ENCODE data around the gene CMC1. TPM values are rescaled to one million over a fixed set of nuclear protein-coding genes. Genes with fewer than 3 reads are reported as not detected.
A peak's percentile ranks its signal among the peaks of the same experiment; 100 is the strongest.
"Not testable (repeated sequence)": the region's sequence is repeated elsewhere in the genome, so short reads cannot be mapped to it uniquely, and the experiment has no call there.

The CMC1 gene, protein sequence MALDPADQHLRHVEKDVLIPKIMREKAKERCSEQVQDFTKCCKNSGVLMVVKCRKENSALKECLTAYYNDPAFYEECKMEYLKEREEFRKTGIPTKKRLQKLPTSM
- total RNA-seq (2014; rRNA removed; shearing (Covaris generic)) (0.97 and 2.5 TPM in 2 replicates), polyA plus RNA-seq (2016; fragmentation: Nextera tagmentation; extraction: Ambion mirVana) (65.0 and 70.2 TPM in 2 replicates)

DNA sequence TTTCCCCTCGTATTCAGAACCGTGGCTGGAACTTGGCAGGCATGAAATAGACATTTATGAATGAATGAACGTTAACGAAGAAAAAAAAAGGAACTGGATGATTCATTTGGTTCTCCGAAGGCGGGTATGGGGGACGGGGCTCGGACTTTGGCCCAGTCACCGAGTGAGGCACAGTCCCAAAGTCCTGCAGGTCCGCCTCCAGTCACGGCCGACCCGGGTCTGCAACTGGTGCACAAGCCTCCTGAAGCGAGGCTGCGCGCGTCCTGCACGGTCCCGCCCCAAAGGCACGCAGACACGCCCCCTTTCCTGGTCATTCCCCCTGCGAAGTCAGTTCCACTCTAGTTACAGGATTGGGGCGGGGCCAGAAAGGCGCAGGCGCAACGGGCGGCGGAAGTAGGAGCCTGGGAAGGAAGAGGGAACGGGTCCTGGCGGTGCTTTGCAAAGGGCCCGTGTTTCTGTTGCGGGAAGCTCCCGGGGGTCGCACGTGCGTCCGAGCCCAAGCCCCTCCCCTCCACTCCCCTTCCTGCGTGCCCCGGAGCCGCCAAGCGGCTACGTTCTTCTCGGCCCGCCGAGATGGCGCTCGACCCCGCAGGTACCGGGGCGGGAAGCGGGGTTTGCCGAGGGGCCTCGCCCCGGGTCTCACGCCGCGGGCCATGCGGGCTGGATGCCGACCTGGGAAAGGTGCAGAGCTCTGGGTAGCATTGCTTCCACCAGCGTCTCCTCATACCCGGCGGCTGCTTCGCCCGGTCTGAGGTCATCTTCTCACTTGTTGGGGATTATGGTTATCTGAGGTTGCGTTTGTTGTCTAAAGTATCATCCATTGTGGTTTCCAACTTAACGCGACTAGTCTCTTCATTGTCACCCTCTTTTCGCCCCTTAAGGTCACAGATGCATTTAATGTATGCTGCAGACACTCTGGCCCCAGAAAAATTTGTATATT is at the start of gene CMC1:
CMC1 (plus strand) TSS at position 399 of the 940 bp plus-strand sequence; CDS start at position 574, 175 bp downstream.
- H3K9me2 ChIP-seq (ENCODE audit: insufficient read depth): no peaks in the 10 kb centered on the region
- no peaks in the 10 kb centered on the region for H3F3A ChIP-seq (ENCODE audit: insufficient read depth)
- no peaks in the 10 kb centered on the region for H4K20me1 ChIP-seq (ENCODE audit: insufficient read depth)
- H3K36me3 ChIP-seq (ENCODE audit: low read depth): no peaks in the 10 kb centered on the region
- peak within 1 kb of the TSS; percentile 96 for H3K4me2 ChIP-seq (ENCODE audit: unreplicated experiment)
- H3K9ac ChIP-seq: peak within 1 kb of the TSS; percentile 91
- no peak for TF ChIP-seq EZH2 (IDR thresholded peaks at IDR 0.05; ENCODE audit: insufficient read depth, poor library complexity, severe bottlenecking)
- TF ChIP-seq EZH2phosphoT487 (IDR thresholded peaks at IDR 0.05; ENCODE audit: insufficient read depth, low read depth): no peak
- H3K79me2 ChIP-seq (ENCODE audit: insufficient read depth): peaks cover 51% of the 10 kb centered on the region
- no peaks in the 10 kb centered on the region for H3K27me3 ChIP-seq (replicated peaks; ENCODE audit: insufficient read depth)
- WGBS, 2 experiments (ENCODE audit: low coverage in 1 of 2, low lambda C conversion rate in 2 of 2, missing lambda C conversion rate in 2 of 2): 1% methylated on average over 49 to 62 of the region's 68 CpGs
- peak within 1 kb of the TSS; percentile 97 for H2AFZ ChIP-seq
- in situ Hi-C loops (cut with MboI): no loop called here
- peak; percentile 99 for DNase-seq
- H3K4me1 ChIP-seq (ENCODE audit: insufficient read depth): peaks cover 5% of the 10 kb centered on the region; the same call in 1 of the 2 replicates
- no peaks in the 10 kb centered on the region for H3K9me3 ChIP-seq (ENCODE audit: low read depth)
- H3K27ac ChIP-seq: peak within 1 kb of the TSS; percentile 44
- peak within 1 kb of the TSS; percentile 92 for H3K4me3 ChIP-seq

DNA sequence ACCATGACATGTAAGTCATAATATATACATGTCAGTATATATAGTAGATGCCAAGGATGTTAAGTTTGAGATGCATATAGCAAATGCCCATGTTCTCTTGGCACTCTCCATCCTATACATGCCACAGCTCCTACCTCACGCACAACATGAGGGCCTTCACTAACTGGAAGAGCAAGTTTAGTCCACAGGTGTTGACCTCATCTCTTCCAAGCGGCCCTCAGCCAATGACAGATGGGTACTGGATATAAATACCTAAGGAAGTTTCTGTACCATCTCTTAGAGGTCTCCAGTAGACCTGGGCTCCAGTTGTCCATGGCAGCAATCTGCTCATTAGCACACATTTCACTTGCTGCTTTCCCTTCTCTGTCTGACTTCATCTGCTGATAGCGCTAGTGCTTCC is 43.3 kb upstream of the CMC1 start:
- H3K36me3 ChIP-seq (ENCODE audit: low read depth): no peaks in the 10 kb centered on the region
- TF ChIP-seq EZH2phosphoT487 (IDR thresholded peaks at IDR 0.05; ENCODE audit: insufficient read depth, low read depth): no peak
- no peak for TF ChIP-seq EZH2 (IDR thresholded peaks at IDR 0.05; ENCODE audit: insufficient read depth, poor library complexity, severe bottlenecking)
- 54 to 58% methylated on average over 3 of the region's 3 CpGs for WGBS, 2 experiments (ENCODE audit: low coverage in 1 of 2, low lambda C conversion rate in 2 of 2, missing lambda C conversion rate in 2 of 2)
- H3K4me1 ChIP-seq (ENCODE audit: insufficient read depth): no peaks in the 10 kb centered on the region
- H3K9me3 ChIP-seq (ENCODE audit: low read depth): no peaks in the 10 kb centered on the region
- DNase-seq: no peak
- in situ Hi-C loops (cut with MboI): no loop called here
- H3K4me3 ChIP-seq: no peak overlapping the region
- no peaks in the 10 kb centered on the region for H4K20me1 ChIP-seq (ENCODE audit: insufficient read depth)
- no peaks in the 10 kb centered on the region for H3K79me2 ChIP-seq (ENCODE audit: insufficient read depth)
- H3K9ac ChIP-seq: no peak overlapping the region
- H3F3A ChIP-seq (ENCODE audit: insufficient read depth): no peaks in the 10 kb centered on the region
- H3K4me2 ChIP-seq (ENCODE audit: unreplicated experiment): no peak overlapping the region
- no peaks in the 10 kb centered on the region for H3K9me2 ChIP-seq (ENCODE audit: insufficient read depth)
- no peak overlapping the region for H2AFZ ChIP-seq
- no peak overlapping the region for H3K27ac ChIP-seq
- no peaks in the 10 kb centered on the region for H3K27me3 ChIP-seq (replicated peaks; ENCODE audit: insufficient read depth)

GRCh38 chr3:28198974-28199373 is 42.4 kb upstream of the CMC1 start:
- TF ChIP-seq EZH2phosphoT487 (IDR thresholded peaks at IDR 0.05; ENCODE audit: insufficient read depth, low read depth) (no peak), EZH2 (IDR thresholded peaks at IDR 0.05; ENCODE audit: insufficient read depth, poor library complexity, severe bottlenecking) (no peak)
- no peaks in the 10 kb centered on the region for H4K20me1 ChIP-seq (ENCODE audit: insufficient read depth)
- no peak for DNase-seq
- no peaks in the 10 kb centered on the region for H3K9me3 ChIP-seq (ENCODE audit: low read depth)
- no peaks in the 10 kb centered on the region for H3F3A ChIP-seq (ENCODE audit: insufficient read depth)
- 48 to 49% methylated on average over 3 of the region's 3 CpGs for WGBS, 2 experiments (ENCODE audit: low coverage in 1 of 2, low lambda C conversion rate in 2 of 2, missing lambda C conversion rate in 2 of 2)
- in situ Hi-C loops (cut with MboI): no loop called here
- H2AFZ ChIP-seq: no peak overlapping the region
- no peak overlapping the region for H3K27ac ChIP-seq
- no peaks in the 10 kb centered on the region for H3K27me3 ChIP-seq (replicated peaks; ENCODE audit: insufficient read depth)
- no peak overlapping the region for H3K4me2 ChIP-seq (ENCODE audit: unreplicated experiment)
- H3K4me3 ChIP-seq: no peak overlapping the region
- no peak overlapping the region for H3K9ac ChIP-seq
- no peaks in the 10 kb centered on the region for H3K9me2 ChIP-seq (ENCODE audit: insufficient read depth)
- H3K4me1 ChIP-seq (ENCODE audit: insufficient read depth): no peaks in the 10 kb centered on the region
- H3K36me3 ChIP-seq (ENCODE audit: low read depth): no peaks in the 10 kb centered on the region
- H3K79me2 ChIP-seq (ENCODE audit: insufficient read depth): no peaks in the 10 kb centered on the region

GRCh38 chr3:28199643-28200042 is 41.8 kb upstream of the CMC1 start:
- WGBS, 2 experiments (ENCODE audit: low coverage in 1 of 2, low lambda C conversion rate in 2 of 2, missing lambda C conversion rate in 2 of 2): 78 to 86% methylated on average over 15 of the region's 15 CpGs
- not testable (repeated sequence) for H4K20me1 ChIP-seq (ENCODE audit: insufficient read depth); H3K36me3 ChIP-seq (ENCODE audit: low read depth)

GRCh38 chr3:28200366-28200848 is 41.0 kb upstream of the CMC1 start:
- H3K4me3 ChIP-seq; H3K27ac ChIP-seq; H3F3A ChIP-seq (ENCODE audit: insufficient read depth); H3K4me1 ChIP-seq (ENCODE audit: insufficient read depth); in situ Hi-C loops (cut with MboI); H3K36me3 ChIP-seq (ENCODE audit: low read depth); H3K9ac ChIP-seq; H4K20me1 ChIP-seq (ENCODE audit: insufficient read depth); H3K4me2 ChIP-seq (ENCODE audit: unreplicated experiment); H3K9me3 ChIP-seq (ENCODE audit: low read depth); H3K79me2 ChIP-seq (ENCODE audit: insufficient read depth); DNase-seq; H3K27me3 ChIP-seq (replicated peaks; ENCODE audit: insufficient read depth); H3K9me2 ChIP-seq (ENCODE audit: insufficient read depth); H2AFZ ChIP-seq: not testable (repeated sequence)
- WGBS, 2 experiments (ENCODE audit: low coverage in 1 of 2, low lambda C conversion rate in 2 of 2, missing lambda C conversion rate in 2 of 2): 88 to 95% methylated on average over 27 to 41 of the region's 47 CpGs

More at GRCh38 chr3:28199643-28200042, 41.8 kb upstream of the CMC1 start:
- H3K4me2 ChIP-seq (ENCODE audit: unreplicated experiment); H2AFZ ChIP-seq; H3K79me2 ChIP-seq (ENCODE audit: insufficient read depth); H3K4me3 ChIP-seq; H3K9me3 ChIP-seq (ENCODE audit: low read depth); DNase-seq; in situ Hi-C loops (cut with MboI); H3F3A ChIP-seq (ENCODE audit: insufficient read depth); H3K9ac ChIP-seq; H3K27ac ChIP-seq; H3K27me3 ChIP-seq (replicated peaks; ENCODE audit: insufficient read depth); H3K4me1 ChIP-seq (ENCODE audit: insufficient read depth); H3K9me2 ChIP-seq (ENCODE audit: insufficient read depth): not testable (repeated sequence)
